Muscle of arm (tissue), 14 donors: ENCODE measurements around the gene TMC3. TPM values are rescaled to one million over a fixed set of nuclear protein-coding genes. Genes with fewer than 3 reads are reported as not detected.
"Not testable (repeated sequence)": the region's sequence is repeated elsewhere in the genome, so short reads cannot be mapped to it uniquely, and the experiment has no call there.

Experiments
- DNase-seq: peaks from one replicate; pipeline ENCODE4 v3.0.0-alpha.2; 2013
- long read RNA-seq, 11 donors: transcript quantifications; one replicate each; lab custom pipeline, GENCODE V29; 2026
- polyA plus RNA-seq, 12 donors: library from polyadenylated mRNA; unstranded; fragments of 120-200 nt; gene quantifications; one replicate each; pipeline ENCODE4 v1.2.1, GENCODE V29; 2013; ENCODE audit not compliant: insufficient read length in 12 of 12

Gene TMC3
- polyA plus RNA-seq = under 1 TPM in 9 of 12 donors, not detected in 3; 0.04 to 0.19 (median 0.10) TPM
- long read RNA-seq, donor 1 = 0 reads
- long read RNA-seq, donor 2 = 0 reads
- long read RNA-seq, donor 3 = 0 reads
- long read RNA-seq, donor 4 = 0 reads
- long read RNA-seq, donor 5 = 0 reads
- long read RNA-seq, donor 6 = 0 reads
- long read RNA-seq, donor 7 = 0 reads
- long read RNA-seq, donor 8 = 0 reads
- long read RNA-seq, donor 9 = 0 reads
- long read RNA-seq, donor 10 = 0 reads
- long read RNA-seq, donor 11 = 0 reads

DNA sequence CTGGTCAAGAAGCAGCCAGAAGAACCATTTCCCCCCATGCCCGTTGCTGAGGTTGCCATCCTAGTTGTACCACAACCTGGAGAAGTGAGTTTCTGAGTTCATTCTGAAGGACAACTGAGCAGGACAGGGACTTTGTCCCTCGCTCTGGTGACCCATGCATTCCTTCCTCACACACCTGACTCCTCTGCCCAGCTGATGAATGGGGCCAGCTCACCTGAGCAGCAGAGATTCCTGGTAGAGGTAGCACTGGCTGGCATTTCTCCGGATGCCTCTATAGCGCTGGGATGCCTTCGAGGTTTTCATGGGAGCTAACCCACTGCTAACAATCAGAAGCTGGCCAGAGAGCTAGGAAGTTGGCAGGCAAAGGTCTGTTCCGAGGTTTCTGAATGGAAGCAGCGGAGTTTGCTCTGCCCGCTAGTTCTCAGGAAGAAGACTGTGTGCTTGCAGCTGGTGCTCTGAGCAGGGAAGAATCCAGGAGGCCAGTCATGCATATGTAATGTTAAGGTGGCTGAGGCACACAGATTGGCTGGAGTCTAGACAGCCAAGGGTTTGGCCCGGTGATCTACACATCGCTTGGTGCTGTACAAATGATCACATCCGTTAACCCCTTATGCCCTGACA lies at the start of gene TMC3:
TMC3 (minus strand) TSS at position 439 of the 621 bp plus-strand sequence; CDS start at position 303, 136 bp downstream.
- DNase-seq = no peak

DNA sequence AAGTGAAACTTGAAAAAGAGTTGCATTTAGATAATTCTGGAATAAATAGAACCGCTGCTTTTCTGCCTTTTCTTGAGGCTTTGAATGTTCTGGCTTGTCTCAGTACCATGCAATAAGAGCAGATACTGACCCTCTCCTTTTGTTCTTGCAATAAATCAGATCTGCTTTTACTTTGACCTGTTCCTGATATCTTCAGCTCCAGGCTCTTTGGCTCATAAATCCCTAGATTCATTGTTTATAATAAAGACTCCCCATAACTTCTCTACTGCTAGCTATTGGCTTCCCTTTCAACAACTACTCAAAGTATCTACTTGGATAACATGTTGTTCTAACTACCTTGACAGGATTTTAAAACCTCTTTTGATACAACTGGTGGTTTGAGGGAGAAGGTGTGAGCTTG lies 47.4 kb upstream of the TMC3 start:
- DNase-seq = no peak

DNA sequence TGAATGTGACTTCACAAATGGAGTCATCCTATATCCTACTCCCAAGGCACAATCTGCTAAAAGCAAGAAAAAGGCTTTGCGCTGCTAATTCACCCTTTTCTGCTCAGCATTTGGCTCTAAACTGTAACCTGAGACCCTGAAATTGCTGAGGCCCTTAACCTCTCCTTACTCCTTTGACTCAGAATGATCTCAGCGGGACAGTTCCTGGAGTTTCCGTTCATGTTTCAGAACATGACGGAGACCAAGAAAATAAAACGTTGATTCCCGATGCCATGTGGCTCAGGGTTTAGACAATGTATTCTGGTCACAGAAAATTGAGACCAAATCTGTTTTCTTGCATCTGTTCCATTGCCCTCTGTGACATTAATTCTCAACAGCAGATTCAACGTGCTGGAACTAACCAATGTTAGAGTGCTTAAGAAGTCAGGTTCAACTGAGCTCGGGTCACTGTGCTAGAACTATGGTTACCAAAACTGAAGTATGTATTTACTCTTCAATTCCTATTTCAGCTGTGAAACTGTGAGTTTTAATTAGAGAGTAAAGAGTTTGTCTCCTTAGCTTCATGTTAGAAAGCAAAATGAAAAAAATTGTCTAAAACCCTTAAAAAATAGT lies 45.4 kb upstream of the TMC3 start:
- peak; percentile 31 for DNase-seq

DNA sequence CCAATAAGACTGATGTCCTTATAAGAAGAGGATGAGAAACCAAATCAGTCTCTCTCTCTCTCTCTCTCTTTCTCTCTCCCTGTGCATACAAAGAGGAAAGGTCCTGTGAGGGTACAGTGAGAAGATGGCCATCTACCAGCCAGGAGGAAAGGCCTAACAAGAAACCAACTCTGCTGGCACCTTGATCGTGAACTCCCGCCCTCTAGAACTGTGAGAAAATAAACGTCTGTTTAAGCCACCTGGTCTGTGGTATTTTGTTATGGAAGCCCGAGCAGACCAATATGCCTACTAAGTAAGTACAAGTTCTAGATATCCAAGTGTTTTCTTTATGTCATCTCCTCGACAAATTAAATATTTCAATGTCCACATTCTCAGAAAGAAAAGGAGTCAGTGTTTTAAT lies 44.9 kb upstream of the TMC3 start:
- DNase-seq = no peak

DNA sequence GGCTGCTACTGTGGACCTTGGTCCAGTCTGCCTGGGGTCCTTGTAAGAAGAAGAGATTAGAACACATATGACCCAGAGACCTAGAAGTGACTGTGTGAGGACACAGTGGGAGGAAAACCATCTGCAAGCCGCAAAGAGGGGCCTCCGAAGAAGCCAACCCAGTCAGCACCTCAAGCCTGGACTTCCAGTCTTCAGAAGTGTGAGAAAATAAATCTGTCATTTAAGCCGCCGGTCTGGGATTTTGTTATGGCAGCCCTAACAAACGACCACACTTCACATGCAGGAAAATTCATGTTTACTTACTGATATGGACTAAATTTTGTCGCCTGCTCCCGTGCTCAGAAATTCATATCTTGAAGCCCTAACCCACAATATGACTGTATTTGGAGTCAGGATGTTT lies 44.4 kb upstream of the TMC3 start:
- DNase-seq = no peak

DNA sequence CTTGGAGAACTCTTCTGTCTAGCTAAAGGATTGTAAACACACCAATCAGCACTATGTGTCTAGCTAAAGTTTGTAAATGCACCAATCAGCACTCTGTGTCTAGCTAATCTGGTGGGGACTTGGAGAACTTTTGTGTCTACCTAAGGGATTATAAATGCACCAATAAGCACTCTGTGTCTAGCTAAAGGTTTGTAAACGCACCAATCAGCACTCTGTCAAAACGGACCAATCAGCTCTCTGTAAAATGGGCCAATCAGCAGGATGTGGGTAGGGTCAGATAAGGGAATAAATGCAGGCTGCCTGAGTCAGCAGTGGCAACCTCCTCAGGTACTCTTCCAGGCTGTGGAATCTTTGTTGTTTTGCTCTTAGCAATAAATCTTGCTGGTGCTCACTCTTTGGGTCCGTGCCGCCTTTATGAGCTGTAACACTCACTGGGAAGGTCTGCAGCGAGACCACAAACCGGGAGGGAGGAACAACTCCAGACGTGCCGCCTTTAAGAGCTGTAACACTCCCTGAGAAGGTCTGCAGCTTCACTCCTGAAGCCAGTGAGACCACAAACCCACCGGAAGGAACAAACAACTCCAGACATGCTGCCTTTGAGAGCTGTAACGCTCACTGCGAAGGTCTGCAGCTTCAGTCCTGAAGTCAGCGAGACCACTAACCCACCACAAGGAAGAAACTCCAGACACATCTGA lies 40.4 kb upstream of the TMC3 start:
- DNase-seq = not testable (repeated sequence)

DNA sequence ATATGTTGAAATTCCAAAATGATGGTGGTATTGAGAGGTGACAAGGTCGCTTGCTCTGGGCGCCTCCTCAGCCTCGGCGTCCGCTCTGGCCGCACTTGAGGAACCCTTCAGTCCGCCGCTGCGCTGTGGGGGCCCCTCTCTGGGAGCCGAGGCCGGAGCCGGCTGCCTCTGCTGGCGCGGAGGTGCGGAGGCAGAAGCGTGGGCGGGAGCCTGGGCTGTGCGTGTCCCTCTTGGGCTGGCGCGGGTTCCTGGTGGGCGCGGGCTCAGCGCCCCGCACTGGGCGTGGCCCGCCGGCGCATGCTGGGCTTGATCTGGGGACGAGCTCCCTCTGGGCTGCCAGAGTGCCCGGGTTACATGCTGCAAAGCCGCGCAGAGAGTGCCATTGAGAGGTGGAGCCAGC lies 39.8 kb upstream of the TMC3 start:
- DNase-seq = no peak

DNA sequence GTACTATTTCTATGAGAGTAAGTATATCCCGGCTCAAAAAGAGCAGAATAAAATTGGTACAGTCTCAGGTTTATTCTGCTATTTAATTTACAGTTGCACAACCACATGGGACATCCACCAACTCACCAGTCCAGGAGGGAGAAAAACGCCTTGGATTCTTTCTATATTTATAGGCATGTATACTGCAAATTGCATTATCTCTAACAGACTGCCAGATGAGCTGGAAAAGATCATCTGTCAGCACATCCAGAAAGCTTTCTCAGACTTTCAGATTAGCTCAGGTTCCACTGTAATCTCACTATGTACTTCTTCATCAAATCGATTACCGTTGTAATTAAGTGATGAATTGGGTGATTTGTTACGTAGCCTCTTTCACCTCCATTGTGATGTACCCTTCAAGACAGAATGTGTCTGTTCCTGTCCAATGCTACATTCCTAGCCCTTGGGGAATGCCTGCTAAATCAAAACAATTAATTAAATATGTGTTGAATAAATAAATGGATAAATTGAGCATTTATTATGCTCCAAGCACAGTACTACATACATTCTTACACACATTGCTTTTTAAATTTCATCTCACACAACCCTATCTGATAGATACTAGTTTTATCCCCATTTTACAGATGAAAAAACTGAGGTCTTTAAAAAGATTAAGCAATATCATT lies 38.1 kb upstream of the TMC3 start:
- no peak for DNase-seq

DNA sequence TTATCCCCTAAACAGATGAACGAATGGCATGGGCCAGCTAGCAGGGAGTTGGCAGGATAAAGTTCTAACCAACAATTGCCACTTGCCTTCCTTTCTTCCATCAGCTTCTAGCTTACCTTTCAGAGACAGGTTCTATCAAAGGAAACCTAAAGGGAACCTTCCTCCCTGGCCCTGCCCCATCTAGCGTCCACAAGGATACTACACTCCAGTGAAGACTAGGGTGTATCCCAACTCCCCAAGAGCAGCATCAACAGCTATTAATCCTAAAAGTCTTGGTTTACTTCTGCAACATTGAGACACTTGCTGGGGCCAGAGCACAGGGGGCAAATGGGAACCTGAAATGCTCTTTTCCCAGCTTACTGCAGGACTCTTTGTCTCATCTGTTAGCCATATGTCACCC lies 37.0 kb upstream of the TMC3 start:
- no peak for DNase-seq

DNA sequence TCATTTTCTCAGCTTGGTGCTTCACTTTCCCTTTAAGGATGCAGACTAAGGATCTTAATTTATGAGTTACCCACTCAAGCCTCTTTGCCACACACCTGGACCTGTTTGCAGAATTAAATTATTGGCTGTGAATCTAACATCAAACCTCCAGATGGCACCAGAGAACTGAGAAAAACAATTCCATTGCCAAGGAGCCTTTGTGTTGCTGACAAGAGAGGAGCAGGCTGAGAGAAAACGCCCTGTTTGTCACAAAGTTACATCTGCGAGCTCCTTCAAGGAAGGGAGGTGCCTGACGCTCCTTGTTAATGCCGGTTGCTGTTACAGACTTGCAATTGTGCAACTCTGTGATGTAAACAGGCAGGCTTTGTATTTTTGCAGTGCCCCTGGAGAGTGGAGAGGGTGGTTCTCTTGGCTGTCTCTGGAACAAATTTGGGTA lies 36.3 kb upstream of the TMC3 start:
- peak; percentile 68 for DNase-seq

DNA sequence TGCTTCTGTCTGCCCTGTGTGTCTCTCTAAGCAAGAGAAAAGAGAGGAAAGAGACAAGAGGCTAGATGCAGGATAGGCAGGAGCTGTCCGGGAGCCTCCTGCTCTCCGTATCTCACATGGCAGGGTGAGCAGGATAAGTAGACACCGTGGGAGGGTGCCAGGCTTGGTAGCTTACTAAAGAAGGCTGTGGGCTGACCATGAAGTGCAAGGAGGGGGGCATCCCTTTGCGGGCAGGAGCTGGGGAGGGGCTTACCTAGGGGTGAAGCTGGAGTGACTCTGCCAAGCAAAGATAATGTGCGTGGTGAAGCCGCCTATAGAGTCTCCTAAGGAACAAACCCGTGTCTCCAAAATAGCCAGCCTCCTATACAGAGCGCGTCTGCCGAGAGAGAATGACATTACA lies 33.7 kb upstream of the TMC3 start:
- DNase-seq = no peak

DNA sequence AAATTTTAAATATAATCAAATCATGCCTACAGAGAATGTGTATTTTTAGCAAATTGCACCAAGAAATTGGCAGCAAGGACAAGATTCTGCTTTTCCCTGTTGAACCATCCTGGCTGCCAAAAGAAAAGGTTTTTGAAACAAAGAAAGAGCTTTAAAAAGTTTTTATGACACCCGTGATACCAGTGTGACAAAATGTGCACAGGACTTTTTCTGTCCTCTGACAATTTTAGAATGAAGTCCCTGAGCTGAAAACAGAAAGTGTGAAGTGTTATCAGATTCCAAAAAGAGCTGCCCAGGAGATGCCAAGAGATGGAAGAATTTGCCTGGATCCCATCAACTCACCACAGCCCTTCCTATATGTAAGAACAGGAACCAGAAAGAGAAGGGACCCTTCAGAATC lies 33.2 kb upstream of the TMC3 start:
- DNase-seq = no peak

DNA sequence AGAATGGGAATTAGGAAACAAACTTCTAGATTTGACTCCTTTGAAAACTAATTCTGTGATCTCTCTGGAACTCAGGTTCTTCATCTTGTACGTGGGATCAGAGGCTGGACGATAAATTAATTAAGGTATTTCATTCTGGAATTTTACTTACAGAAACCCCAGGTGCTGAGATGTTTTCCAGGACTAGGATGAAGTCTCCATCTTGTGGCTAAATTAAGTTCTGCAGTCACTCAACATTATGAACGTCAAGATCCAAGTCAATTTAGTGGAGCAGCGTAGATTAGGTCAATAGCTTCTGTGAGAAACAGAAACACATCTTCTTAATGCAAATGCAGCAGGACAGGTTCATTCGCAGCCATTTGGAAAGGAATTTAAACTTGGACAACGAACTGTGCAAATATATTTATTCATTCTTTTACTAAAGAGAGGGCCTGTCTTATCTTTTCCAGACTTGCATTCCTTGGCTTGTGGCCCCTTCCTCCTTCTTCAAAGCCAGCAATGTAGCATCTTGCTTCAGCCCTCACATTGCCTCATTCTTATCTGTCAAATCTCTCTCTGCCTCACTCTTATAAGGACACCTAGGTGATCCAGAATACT lies 26.7 kb upstream of the TMC3 start:
- peak; percentile 30 for DNase-seq

DNA sequence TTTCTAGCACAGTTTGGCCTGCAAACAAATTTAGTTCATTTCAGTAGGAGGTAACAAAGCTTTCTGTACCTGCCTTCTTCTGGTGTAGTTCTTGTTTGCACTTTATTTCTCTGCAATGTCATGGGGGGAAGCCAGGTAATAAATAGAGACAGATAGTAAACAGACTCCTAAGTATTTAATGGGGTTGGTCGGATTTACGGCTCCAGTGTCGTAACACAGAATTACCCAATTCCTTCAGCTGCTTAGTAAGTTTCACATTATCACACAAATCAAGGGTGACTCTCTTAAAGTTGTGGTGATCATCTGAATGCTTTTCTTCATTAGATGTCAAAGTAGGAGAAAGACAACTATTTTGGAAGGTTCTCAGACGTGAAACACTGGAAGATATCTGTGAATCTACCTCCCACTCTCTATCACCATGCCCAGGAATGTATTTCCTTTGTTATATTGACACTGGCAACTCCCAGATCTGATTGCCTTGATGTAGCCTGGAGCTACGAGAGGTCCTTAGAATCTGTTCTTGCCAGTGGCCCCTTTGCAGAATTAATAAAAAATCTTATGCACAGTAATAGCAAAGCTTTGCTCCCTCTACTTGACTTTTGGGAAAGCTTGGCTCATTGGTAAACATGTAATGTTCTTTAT lies 25.0 kb upstream of the TMC3 start:
- no peak for DNase-seq

DNA sequence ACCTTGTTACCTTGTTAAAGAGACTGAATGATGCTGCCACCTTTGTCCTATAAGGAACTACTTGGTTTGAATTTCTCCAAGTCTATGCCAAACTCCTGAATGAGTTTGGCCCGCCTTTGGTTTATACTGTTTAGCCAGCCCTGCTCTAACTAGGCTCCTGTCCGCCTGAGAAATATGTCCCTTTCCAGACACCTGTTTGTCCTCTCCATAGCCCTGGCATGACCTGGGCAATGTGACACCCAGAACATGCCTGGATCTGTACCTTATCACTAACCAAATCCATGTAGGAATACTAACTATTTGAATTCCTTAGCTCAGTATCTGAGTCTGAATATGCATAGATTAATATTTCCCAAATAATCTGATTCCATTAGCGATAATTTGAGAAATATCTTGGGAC lies 24.4 kb upstream of the TMC3 start:
- no peak for DNase-seq

DNA sequence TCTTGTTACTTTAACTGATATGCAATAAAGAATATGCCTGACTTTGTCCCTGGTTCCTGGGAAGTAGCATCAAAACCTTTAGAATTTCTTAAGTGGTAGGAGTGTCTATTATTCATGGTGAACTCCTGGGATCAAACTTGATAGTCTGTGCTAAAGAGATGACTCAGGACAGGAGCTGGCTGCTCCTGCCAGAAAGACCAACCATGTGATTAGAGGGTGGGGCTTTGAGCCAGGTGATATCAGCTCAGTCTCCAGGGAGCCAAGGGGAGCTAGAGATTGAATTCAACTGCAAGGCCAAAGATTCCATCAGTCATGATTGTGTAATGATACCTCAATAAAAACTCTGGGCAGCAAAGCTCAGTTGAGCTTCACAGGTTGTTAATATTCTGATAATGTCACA lies 20.6 kb upstream of the TMC3 start:
- no peak for DNase-seq

DNA sequence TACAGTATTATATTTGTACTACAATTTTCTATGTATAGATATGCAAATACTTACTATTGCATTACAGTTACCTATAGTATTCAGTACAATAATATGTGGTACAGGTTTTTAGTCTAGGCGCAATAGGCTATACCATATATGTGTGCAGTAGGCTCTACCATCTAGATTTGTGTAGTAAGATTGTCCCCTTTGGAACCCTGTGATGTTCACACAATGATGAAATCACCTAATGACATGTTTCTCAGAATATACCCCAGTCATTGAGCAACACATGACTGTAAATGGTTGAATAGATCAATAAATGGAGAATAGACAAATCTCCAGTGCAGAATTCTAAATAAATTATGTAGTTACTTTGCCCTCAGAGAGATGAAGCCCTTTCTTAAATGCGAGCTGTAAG lies 17.6 kb upstream of the TMC3 start:
- DNase-seq = no peak

DNA sequence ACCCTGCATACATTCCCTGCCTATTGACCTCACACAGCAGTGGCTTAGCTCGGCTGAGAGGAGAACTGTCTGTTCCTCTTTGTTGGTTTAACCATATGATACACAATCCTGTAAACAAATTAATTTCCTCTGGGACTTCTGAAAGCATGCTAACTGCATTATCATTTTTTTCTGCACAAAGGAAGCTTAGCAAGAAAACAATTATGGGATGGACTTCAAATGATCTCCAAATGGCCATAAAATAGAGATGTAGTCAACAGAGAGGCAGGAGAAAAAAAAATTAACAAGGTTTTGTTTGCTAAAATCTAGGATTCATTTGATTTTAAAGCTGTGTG lies 14.4 kb upstream of the TMC3 start:
- DNase-seq = no peak

DNA sequence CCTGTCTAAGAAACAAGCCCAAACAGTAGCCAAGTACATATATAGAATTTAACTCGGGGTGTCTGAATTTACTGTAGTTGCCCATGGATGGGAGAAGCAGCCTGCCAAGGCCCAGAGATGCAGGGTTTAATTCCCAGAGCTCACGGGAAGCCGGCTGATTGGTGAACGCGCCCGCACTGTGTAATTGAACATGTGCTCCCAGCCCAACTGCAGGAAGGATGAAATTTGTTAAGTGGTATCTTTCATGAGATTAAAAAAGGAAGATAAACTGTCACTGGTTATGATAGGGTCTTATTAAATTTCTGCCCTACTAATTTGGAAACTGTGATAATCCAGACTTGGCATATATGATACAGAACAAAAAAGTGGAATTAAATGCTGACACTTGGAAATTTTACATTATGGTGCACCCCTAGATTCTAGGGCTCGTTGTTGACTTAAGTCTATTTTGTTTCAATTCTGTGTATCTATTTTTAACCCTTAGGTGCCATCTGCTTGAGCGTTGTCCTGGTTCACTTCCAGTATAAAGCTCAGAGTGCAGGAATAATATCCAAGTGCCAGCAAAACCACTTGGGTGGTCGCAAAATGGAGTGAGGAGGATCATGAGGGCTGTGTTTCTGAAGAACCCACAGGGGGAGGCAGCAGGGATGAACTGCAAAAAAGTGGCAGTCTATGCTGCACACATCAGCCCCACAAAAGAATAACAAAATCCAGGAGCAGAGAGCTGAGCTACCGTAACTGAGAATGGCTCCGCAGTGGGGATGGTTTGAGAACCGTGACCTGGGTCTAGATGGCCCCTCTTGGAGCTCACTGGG lies 13.8 kb upstream of the TMC3 start:
- DNase-seq = no peak

DNA sequence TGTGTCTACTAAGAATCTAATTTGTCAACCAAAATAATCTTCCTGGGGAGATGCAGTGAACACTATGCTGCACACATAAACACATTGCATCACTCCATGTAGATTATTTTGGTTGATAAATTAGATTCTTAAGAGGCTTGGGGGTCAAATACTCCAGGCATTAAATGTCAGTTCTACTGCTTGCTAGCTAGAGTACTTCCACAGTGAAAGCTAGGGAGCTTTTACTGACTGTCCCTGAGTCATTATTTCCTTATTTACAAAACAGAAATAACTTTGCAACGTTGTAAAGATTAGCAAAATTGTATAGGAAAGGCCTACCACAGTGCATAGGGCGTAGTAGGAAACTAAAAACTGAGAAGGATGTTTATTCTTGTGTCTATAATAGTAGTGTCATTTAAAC lies 12.9 kb upstream of the TMC3 start:
- no peak for DNase-seq

DNA sequence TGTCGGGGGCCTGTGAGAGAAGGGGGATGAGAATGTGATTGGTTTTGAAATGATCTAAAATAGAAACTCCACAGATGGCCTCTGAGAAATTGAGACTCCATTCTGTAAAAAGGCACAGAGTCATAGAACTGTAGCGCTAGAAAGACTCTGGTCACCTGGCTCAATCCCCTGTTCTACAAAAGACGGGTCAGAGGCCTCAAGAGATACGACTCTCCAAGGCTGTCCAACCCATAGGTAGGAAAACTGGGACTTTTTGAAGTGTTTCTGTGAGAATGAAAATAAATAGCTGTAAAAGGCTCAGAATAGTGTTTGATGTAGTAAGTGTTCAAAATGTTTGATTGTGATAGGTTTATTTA lies 11.7 kb upstream of the TMC3 start:
- DNase-seq = no peak
